GM12865 (cell line): ENCODE data around the gene CFAP54.
"Not testable (repeated sequence)": the region's sequence is repeated elsewhere in the genome, so short reads cannot be mapped to it uniquely, and the experiment has no call there.

Experiments
- DNase-seq: peaks from one replicate; pipeline ENCODE4 v3.0.0; 2010; ENCODE audit warnings: low read depth
- H3K4me3 ChIP-seq: 2 replicates; pipeline ENCODE4 v1.5.1; 2011; ENCODE audit warnings: mild to moderate bottlenecking, low read depth, low read length, control low read depth
- TF ChIP-seq, protein P1 (sequence below): IDR thresholded peaks from 2 replicates; pipeline ENCODE4 v1.5.1; 2011; ENCODE audit warnings: low read length, control low read depth, low read depth, inconsistent platforms; ENCODE audit not compliant: insufficient read depth; ENCODE audit errors: missing control alignments

CFAP54 gene

GRCh38 chr12:96585977-96586376 is 96.6 kb downstream of the CFAP54 start:
- H3K4me3 ChIP-seq = no peak overlapping the region
- TF ChIP-seq, protein P1, sequence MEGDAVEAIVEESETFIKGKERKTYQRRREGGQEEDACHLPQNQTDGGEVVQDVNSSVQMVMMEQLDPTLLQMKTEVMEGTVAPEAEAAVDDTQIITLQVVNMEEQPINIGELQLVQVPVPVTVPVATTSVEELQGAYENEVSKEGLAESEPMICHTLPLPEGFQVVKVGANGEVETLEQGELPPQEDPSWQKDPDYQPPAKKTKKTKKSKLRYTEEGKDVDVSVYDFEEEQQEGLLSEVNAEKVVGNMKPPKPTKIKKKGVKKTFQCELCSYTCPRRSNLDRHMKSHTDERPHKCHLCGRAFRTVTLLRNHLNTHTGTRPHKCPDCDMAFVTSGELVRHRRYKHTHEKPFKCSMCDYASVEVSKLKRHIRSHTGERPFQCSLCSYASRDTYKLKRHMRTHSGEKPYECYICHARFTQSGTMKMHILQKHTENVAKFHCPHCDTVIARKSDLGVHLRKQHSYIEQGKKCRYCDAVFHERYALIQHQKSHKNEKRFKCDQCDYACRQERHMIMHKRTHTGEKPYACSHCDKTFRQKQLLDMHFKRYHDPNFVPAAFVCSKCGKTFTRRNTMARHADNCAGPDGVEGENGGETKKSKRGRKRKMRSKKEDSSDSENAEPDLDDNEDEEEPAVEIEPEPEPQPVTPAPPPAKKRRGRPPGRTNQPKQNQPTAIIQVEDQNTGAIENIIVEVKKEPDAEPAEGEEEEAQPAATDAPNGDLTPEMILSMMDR = no peak
- no peak for DNase-seq

GRCh38 chr12:96587691-96588090 is 98.3 kb downstream of the CFAP54 start:
- no peak for DNase-seq
- TF ChIP-seq, protein P1 = no peak
- no peak overlapping the region for H3K4me3 ChIP-seq

GRCh38 chr12:96590970-96591369 is 101.6 kb downstream of the CFAP54 start:
- H3K4me3 ChIP-seq = no peak overlapping the region
- TF ChIP-seq, protein P1 = no peak
- no peak for DNase-seq

GRCh38 chr12:96604374-96604773 is 115.0 kb downstream of the CFAP54 start:
- H3K4me3 ChIP-seq, DNase-seq: not testable (repeated sequence)

DNA sequence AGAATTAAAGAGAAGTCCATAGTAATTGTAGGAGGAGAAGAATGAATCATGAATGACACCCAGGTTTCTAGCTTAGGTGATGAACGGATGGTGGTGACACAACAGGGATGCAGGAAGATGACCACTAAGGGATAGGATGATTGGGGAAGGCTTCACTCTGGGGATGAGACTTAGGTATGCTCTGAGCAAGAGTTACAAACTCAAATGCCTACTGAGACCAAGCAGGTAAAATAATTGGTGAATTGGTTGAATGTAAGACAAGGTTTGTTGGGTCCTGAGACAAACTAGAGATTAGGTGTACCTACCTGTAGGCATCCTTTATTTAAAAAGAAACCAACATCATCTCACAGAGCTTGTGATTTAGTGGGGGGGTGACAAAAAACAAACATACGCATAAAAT is 116.3 kb downstream of the CFAP54 start:
- no peak for DNase-seq
- H3K4me3 ChIP-seq = no peak overlapping the region
- TF ChIP-seq, protein P1 = no peak

DNA sequence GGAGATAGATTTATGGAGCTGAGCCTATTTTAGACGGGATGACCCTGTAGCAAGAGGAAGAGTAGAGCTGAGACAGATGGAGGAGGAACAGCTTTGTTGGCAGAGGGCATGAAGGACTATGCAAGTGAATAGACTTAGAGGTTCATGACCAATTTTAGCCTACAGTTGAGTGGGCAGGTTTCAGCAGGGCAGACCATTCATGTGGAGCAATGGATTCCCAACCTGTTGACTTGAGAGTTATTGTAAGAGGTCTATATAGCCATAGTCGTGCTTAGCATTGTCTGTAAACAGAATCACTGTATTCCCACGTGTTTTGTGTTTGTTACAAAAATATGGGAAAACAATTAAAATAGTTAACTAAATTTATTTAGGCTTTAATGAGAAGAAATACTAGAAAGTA is 116.8 kb downstream of the CFAP54 start:
- no peak overlapping the region for H3K4me3 ChIP-seq
- no peak for DNase-seq
- TF ChIP-seq, protein P1 = no peak

- no peak for DNase-seq
- TF ChIP-seq, protein P1 = no peak
These were observed 117.3 kb downstream of the CFAP54 start for GRCh38 chr12:96606644-96607043.

More at GRCh38 chr12:96606644-96607043, 117.3 kb downstream of the CFAP54 start:
- no peak overlapping the region for H3K4me3 ChIP-seq
